ENCODE data around the gene MGRN1. TPM values are rescaled to one million over a fixed set of nuclear protein-coding genes. Genes with fewer than 3 reads are reported as not detected.

The MGRN1 gene
- total and polyA plus RNA-seq, 2 donors (not counting 1 experiment from before 2014, with no cell fraction given): 5.4 to 26.1 TPM

DNA sequence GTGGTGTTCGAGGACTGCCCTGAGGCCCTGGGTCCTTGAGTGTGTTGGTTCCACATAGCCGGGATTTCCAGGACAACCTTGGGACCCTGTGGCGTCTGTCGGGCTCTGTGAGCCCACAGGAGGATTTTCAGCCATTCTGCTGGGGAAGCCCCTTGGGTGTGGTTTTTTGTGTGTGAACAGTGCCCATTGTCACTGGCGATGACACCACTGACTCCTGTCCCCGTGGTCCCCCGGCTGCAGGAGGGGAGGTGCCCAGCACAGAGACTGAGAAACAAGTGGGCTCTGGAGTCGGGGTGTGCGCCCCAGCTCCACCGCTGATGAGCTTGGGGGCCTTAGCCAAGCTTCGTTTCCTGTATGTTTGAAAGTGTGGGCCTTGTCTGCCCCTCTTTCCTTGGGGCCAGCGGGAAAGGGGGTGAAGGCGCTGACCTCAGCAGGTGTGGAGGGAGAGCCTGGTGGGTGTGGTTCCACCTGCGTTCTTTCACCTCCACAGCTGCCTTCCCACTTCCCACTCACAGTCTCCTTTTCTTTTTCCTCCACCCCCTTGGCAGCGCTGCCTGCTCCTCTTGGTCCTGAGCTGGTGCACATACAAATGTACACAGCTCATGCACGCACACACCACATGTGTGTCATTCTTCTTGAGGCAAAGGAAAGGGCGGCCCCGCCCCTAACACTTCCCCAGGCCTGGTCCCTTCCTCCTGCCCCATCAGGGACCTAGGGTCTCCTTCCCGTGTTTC is 16.1 kb downstream of the MGRN1 start:
- no peak overlapping the region for H3K9ac ChIP-seq (ENCODE audit: insufficient read depth, low read length)
- no peak overlapping the region for H3K4me2 ChIP-seq (ENCODE audit: extremely low read depth, insufficient read depth, low read length)
- H3K4me1 ChIP-seq (ENCODE audit: control insufficient read depth, extremely low read depth, insufficient read depth, low read length): peaks cover 4% of the 10 kb centered on the region
- no peak overlapping the region for H2AFZ ChIP-seq (ENCODE audit: low read length)
- DNase-seq (ENCODE audit: low read depth in 2 of 2): no peak
- H3K27me3 ChIP-seq (ENCODE audit: control insufficient read depth, insufficient read depth, low read length): no peaks in the 10 kb centered on the region
- H3K27ac ChIP-seq (ENCODE audit: insufficient read depth, low read length): no peak overlapping the region
- H3K79me2 ChIP-seq (ENCODE audit: control insufficient read depth, insufficient read depth, low read length): peaks cover 44% of the 10 kb centered on the region
- TF ChIP-seq EZH2 (IDR thresholded peaks at IDR 0.05; ENCODE audit: low read length, missing control alignments): no peak
- TF ChIP-seq, protein P1, sequence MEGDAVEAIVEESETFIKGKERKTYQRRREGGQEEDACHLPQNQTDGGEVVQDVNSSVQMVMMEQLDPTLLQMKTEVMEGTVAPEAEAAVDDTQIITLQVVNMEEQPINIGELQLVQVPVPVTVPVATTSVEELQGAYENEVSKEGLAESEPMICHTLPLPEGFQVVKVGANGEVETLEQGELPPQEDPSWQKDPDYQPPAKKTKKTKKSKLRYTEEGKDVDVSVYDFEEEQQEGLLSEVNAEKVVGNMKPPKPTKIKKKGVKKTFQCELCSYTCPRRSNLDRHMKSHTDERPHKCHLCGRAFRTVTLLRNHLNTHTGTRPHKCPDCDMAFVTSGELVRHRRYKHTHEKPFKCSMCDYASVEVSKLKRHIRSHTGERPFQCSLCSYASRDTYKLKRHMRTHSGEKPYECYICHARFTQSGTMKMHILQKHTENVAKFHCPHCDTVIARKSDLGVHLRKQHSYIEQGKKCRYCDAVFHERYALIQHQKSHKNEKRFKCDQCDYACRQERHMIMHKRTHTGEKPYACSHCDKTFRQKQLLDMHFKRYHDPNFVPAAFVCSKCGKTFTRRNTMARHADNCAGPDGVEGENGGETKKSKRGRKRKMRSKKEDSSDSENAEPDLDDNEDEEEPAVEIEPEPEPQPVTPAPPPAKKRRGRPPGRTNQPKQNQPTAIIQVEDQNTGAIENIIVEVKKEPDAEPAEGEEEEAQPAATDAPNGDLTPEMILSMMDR (conservative IDR thresholded peaks at IDR 0.05 in 1 of 2, IDR thresholded peaks at IDR 0.05 in 1 of 2; ENCODE audit: low read depth in 1 of 2, low read length in 2 of 2): no peak
- no peaks in the 10 kb centered on the region for H3K9me3 ChIP-seq (ENCODE audit: control insufficient read depth, insufficient read depth, low read depth, low read length)
- no peak overlapping the region for H3K4me3 ChIP-seq (replicated peaks in 1 of 4; ENCODE audit: control extremely low read depth in 1 of 4, insufficient read depth in 1 of 4, low read depth in 3 of 4, low read length in 4 of 4)
- no peaks in the 10 kb centered on the region for H3K36me3 ChIP-seq (ENCODE audit: control insufficient read depth, insufficient read depth, low read length)
- no peaks in the 10 kb centered on the region for H4K20me1 ChIP-seq (ENCODE audit: control insufficient read depth, extremely low read depth, insufficient read depth, low read length)

DNA sequence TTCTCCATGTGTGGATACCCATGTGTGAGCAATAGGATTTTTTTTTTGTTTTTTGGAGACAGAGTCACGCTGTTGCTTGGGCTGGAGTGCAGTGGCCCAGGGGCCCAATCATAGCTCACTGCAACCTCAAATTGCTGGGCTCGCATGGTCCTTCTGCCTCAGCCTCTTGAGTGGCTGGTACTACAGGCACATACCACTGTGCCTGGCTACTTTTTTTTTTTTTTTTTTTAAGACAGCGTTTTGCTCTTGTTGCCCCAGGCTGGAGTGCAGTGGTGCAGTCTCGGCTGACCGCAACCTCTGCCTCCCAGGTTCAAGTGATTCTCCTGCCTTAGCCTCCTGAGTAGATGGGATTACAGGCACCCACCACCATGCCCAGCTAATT is 16.7 kb downstream of the MGRN1 start:
- Histone ChIP-seq H3K9me3 (ENCODE audit: control insufficient read depth, insufficient read depth, low read depth, low read length) (no peaks in the 10 kb centered on the region), H2AFZ (ENCODE audit: low read length) (no peak overlapping the region), H3K4me2 (ENCODE audit: extremely low read depth, insufficient read depth, low read length) (no peak overlapping the region), H3K9ac (ENCODE audit: insufficient read depth, low read length) (no peak overlapping the region), H3K79me2 (ENCODE audit: control insufficient read depth, insufficient read depth, low read length) (peaks cover 40% of the 10 kb centered on the region), H3K4me3 (replicated peaks in 1 of 4; ENCODE audit: control extremely low read depth in 1 of 4, insufficient read depth in 1 of 4, low read depth in 3 of 4, low read length in 4 of 4) (no peak overlapping the region), H3K36me3 (ENCODE audit: control insufficient read depth, insufficient read depth, low read length) (no peaks in the 10 kb centered on the region), H3K27ac (ENCODE audit: insufficient read depth, low read length) (no peak overlapping the region), H4K20me1 (ENCODE audit: control insufficient read depth, extremely low read depth, insufficient read depth, low read length) (no peaks in the 10 kb centered on the region), H3K4me1 (ENCODE audit: control insufficient read depth, extremely low read depth, insufficient read depth, low read length) (peaks cover 4% of the 10 kb centered on the region), H3K27me3 (ENCODE audit: control insufficient read depth, insufficient read depth, low read length) (no peaks in the 10 kb centered on the region)
- no peak for DNase-seq (ENCODE audit: low read depth in 2 of 2)
- TF ChIP-seq, protein P1 (conservative IDR thresholded peaks at IDR 0.05 in 1 of 2, IDR thresholded peaks at IDR 0.05 in 1 of 2; ENCODE audit: low read depth in 1 of 2, low read length in 2 of 2): no peak

DNA sequence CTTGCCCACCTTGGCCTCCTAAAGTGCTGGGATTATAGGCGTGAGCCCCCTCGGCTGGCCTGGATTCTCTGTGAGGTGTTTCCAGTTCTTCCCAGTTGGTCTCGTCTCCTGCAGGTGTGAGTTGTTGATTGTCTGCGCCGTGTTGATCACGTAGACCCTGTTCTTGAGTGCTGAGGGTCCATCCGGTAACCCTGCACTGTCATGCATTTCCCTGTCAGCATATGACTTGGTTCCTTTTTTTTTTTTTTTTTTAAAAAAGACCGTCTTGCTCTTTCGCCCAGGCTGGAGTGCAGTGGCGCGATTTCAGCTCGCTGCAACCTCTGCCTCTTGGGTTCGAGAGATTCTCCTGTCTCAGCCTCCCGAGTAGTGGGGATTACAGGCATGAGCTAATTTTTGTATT is 17.3 kb downstream of the MGRN1 start:
- Histone ChIP-seq H3K4me3 (replicated peaks in 1 of 4; ENCODE audit: control extremely low read depth in 1 of 4, insufficient read depth in 1 of 4, low read depth in 3 of 4, low read length in 4 of 4) (no peak overlapping the region), H4K20me1 (ENCODE audit: control insufficient read depth, extremely low read depth, insufficient read depth, low read length) (no peaks in the 10 kb centered on the region), H3K79me2 (ENCODE audit: control insufficient read depth, insufficient read depth, low read length) (peaks cover 40% of the 10 kb centered on the region), H3K4me1 (ENCODE audit: control insufficient read depth, extremely low read depth, insufficient read depth, low read length) (peaks cover 4% of the 10 kb centered on the region), H3K9ac (ENCODE audit: insufficient read depth, low read length) (no peak overlapping the region), H3K9me3 (ENCODE audit: control insufficient read depth, insufficient read depth, low read depth, low read length) (no peaks in the 10 kb centered on the region), H3K27me3 (ENCODE audit: control insufficient read depth, insufficient read depth, low read length) (no peaks in the 10 kb centered on the region), H3K4me2 (ENCODE audit: extremely low read depth, insufficient read depth, low read length) (no peak overlapping the region), H3K27ac (ENCODE audit: insufficient read depth, low read length) (no peak overlapping the region), H2AFZ (ENCODE audit: low read length) (no peak overlapping the region), H3K36me3 (ENCODE audit: control insufficient read depth, insufficient read depth, low read length) (no peaks in the 10 kb centered on the region)
- no peak for TF ChIP-seq EZH2 (IDR thresholded peaks at IDR 0.05; ENCODE audit: low read length, missing control alignments)
- TF ChIP-seq, protein P1 (conservative IDR thresholded peaks at IDR 0.05 in 1 of 2, IDR thresholded peaks at IDR 0.05 in 1 of 2; ENCODE audit: low read depth in 1 of 2, low read length in 2 of 2): no peak
- no peak for DNase-seq (ENCODE audit: low read depth in 2 of 2)

Data from fibroblast of lung (primary cell).